ENCODE data around the gene HLA-DRA. TPM values are rescaled to one million over a fixed set of nuclear protein-coding genes. Genes with fewer than 3 reads are reported as not detected.

HLA-DRA gene
- total RNA-seq, 2 experiments from 2014 or later = 552 to 1,231 TPM

DNA sequence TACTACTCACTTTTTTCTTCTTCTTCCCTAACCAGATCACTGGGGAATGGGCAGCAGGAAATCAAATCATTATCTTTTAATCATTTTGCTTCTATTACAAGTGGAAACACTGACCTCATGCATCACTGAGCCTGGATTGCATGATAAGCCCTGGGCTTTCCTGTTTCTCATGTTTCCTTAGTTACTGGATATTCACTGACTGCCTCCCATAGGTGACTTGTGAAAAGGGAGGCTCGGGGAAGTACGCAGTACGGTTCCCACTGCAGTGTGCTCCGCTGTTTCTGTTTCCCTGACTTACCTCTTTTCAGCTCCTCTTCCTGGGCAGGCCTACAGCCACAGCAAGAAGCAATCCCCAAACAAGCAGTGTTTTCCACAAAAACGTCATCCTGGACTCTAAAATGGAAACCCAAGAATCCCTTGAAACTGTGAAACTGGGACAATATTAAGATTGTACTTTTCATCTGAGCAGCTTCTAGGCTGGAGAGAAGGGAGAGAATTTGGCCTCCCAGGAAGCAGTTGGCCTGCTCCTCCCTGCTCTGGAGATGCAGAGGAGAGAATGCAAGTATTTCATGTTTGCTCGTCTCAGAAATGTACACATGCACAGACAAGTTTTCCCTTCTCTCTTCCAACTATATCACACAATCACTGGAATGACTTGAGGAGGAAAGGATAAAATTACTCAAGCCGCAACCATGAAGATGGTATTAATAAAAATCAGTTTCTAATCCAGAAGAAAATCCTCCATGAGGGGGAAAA lies 45.8 kb upstream of the HLA-DRA start:
- BruUV-seq (replicated peaks) = no TSS peak
- Histone ChIP-seq H2AFZ (ENCODE audit: low read length) (peak overlapping the region; percentile 74; the same call in 1 of the 2 replicates), H3K9me2 (ENCODE audit: insufficient read depth, low read length) (no peaks in the 10 kb centered on the region), H3K4me3 (ENCODE audit: low read depth, low read length, poor library complexity, severe bottlenecking) (no peak overlapping the region), H4K20me1 (ENCODE audit: insufficient read depth, low read length) (no peaks in the 10 kb centered on the region), H3K4me1 (ENCODE audit: insufficient read depth, low read length, poor library complexity, severe bottlenecking) (peaks cover 51% of the 10 kb centered on the region), H3K9me3 (ENCODE audit: low read length) (no peaks in the 10 kb centered on the region), H3K4me2 (ENCODE audit: low read length) (no peak overlapping the region), H3K36me3 (ENCODE audit: insufficient read depth, low read length) (no peaks in the 10 kb centered on the region), H3K27ac (ENCODE audit: low read depth, low read length, poor library complexity, severe bottlenecking) (no peak overlapping the region), H3K79me2 (ENCODE audit: insufficient read depth, low read depth, low read length) (no peaks in the 10 kb centered on the region)
- no peak for TF ChIP-seq EZH2phosphoT487 (IDR thresholded peaks at IDR 0.05; ENCODE audit: borderline replicate concordance, low read depth, low read length)
- no peak for TF ChIP-seq CTCF (conservative IDR thresholded peaks at IDR 0.05; ENCODE audit: low read length)
- DNase-seq (ENCODE audit: low spot score) = no peak
- intact Hi-C loops (cut with micrococcal nuclease; ENCODE audit: unreplicated experiment) = no loop called here
- ChIA-PET POLR2A (interaction anchor here (0.6 kb wide), 1 partner anchor 300 kb away, joined by 4 read pairs; no protein-coding TSS in a partner anchor), CTCF (ENCODE audit: unreplicated experiment) (no interaction called here)

- ChIA-PET CTCF (ENCODE audit: unreplicated experiment) (no interaction called here), POLR2A (interaction anchor here (0.6 kb wide), 3 partner anchors 14 to 427 kb away, joined by 3 read pairs; no protein-coding TSS in a partner anchor)
- H3K4me2 ChIP-seq (ENCODE audit: low read length) = peak overlapping the region; percentile 57; the same call in 1 of the 2 replicates
- no peaks in the 10 kb centered on the region for H4K20me1 ChIP-seq (ENCODE audit: insufficient read depth, low read length)
- TF ChIP-seq CTCF (conservative IDR thresholded peaks at IDR 0.05; ENCODE audit: low read length) (no peak), EZH2phosphoT487 (IDR thresholded peaks at IDR 0.05; ENCODE audit: borderline replicate concordance, low read depth, low read length) (no peak)
- BruUV-seq (replicated peaks) = no TSS peak
- no peak for DNase-seq (ENCODE audit: low spot score)
- H3K27ac ChIP-seq (ENCODE audit: low read depth, low read length, poor library complexity, severe bottlenecking) = peak overlapping the region; percentile 86
- H3K36me3 ChIP-seq (ENCODE audit: insufficient read depth, low read length) = no peaks in the 10 kb centered on the region
- peak overlapping the region; percentile 9; the same call in 1 of the 2 replicates for H2AFZ ChIP-seq (ENCODE audit: low read length)
- no peaks in the 10 kb centered on the region for H3K9me3 ChIP-seq (ENCODE audit: low read length)
- no peaks in the 10 kb centered on the region for H3K9me2 ChIP-seq (ENCODE audit: insufficient read depth, low read length)
- peaks cover 57% of the 10 kb centered on the region for H3K4me1 ChIP-seq (ENCODE audit: insufficient read depth, low read length, poor library complexity, severe bottlenecking)
- intact Hi-C loops (cut with micrococcal nuclease; ENCODE audit: unreplicated experiment) = loop anchor here (2.0 to 5.0 kb wide), 2 partner anchors 127 to 149 kb away; no protein-coding TSS in a partner anchor
- H3K79me2 ChIP-seq (ENCODE audit: insufficient read depth, low read depth, low read length) = no peaks in the 10 kb centered on the region
- no peak overlapping the region for H3K4me3 ChIP-seq (ENCODE audit: low read depth, low read length, poor library complexity, severe bottlenecking)
These were observed 43.7 kb upstream of the HLA-DRA start for GRCh38 chr6:32396028-32396427.

Measured in OCI-LY7 (cell line).